Duodenal mucosa (tissue), 2 donors: ENCODE measurements around the gene DIP2C.

Experiments used
- H3K27ac ChIP-seq: one replicate; pipeline ENCODE4 v1.7.0; 2013; ENCODE audit warnings: low read depth, low read length
- H3K27me3 ChIP-seq, 2 donors: one replicate each; pipeline ENCODE4 v1.7.0; 2013; ENCODE audit warnings: low read length in 2 of 2, control low read depth in 1 of 2; ENCODE audit not compliant: insufficient read depth in 2 of 2, control insufficient read depth in 1 of 2
- H3K36me3 ChIP-seq, 2 donors: one replicate each; pipeline ENCODE4 v1.7.0; 2013; ENCODE audit warnings: low read length in 2 of 2, control low read depth in 1 of 2; ENCODE audit not compliant: insufficient read depth in 2 of 2, control insufficient read depth in 1 of 2
- H3K4me1 ChIP-seq, 2 donors: one replicate each; pipeline ENCODE4 v1.7.0; 2013; ENCODE audit warnings: low read length in 2 of 2, control low read depth in 1 of 2; ENCODE audit not compliant: insufficient read depth in 2 of 2, control insufficient read depth in 1 of 2
- H3K4me3 ChIP-seq, 2 donors: one replicate each; pipeline ENCODE4 v1.7.0; 2013; ENCODE audit warnings: low read length in 2 of 2, low read depth in 1 of 2
- H3K9ac ChIP-seq, 2 donors: one replicate each; pipeline ENCODE4 v1.7.0; 2013; ENCODE audit warnings: low read length in 2 of 2, low read depth in 1 of 2
- H3K9me3 ChIP-seq, 2 donors: one replicate each; pipeline ENCODE4 v1.7.0; 2013; ENCODE audit warnings: low read length in 2 of 2, control low read depth in 1 of 2; ENCODE audit not compliant: control insufficient read depth in 1 of 2

Gene DIP2C

DNA sequence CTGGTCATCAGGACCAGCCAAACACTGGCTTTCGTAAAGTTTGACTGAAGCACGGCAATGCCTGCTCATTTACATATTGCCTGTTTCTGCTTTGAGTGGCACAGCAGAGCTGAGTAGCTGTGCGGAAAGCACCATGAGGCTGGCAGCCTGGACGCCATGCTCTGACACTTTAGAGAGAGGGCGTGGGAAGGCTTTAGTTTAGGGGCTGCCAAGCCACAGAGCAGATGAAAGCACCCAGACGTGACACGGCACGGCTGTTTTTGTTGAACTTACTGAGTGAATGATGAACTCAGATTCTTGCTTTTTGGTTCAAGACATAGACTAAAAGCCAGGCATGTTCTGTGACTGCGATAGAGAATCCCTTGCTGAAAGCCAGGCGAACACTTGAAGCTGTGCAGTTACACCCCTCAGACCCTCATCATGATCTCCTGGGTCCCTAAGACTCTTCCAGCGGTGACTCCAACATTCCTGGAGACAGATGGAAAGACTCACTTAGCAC lies 372.1 kb downstream of the DIP2C start:
- Histone ChIP-seq H3K4me3 (no peak overlapping the region), H3K4me1 (peaks cover 0 to 8% of the 10 kb centered on the region in 2 donors), H3K9ac (no peak overlapping the region), H3K27me3 (no peaks in the 10 kb centered on the region), H3K9me3 (no peaks in the 10 kb centered on the region), H3K36me3 (peaks cover 0 to 18% of the 10 kb centered on the region in 2 donors), H3K27ac (no peak overlapping the region)

DNA sequence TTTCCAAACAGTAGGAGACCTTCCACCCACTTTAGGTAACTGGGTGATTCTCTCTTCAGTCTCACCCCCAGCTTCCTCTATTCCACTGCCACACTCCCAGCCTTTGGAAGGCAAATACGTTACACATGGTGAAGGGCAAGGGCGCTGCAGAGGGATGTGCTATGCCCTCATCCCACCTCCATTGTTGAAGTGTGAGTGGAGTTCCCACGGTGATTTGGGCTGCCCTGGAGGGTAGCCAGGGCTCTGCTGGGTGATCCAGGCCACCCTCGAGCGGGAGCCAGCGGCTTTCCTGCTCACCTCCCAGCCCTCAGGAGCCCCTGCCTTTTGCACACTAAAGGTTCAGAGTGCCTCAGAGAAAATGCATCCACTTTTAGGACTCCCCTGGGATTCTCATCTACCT lies 373.1 kb downstream of the DIP2C start:
- peaks cover 0 to 8% of the 10 kb centered on the region in 2 donors for H3K4me1 ChIP-seq
- no peak overlapping the region for H3K4me3 ChIP-seq
- no peak overlapping the region for H3K27ac ChIP-seq
- H3K9ac ChIP-seq, result no peak overlapping the region
- H3K36me3 ChIP-seq, result peaks cover 0 to 18% of the 10 kb centered on the region in 2 donors
- no peaks in the 10 kb centered on the region for H3K9me3 ChIP-seq
- no peaks in the 10 kb centered on the region for H3K27me3 ChIP-seq

DNA sequence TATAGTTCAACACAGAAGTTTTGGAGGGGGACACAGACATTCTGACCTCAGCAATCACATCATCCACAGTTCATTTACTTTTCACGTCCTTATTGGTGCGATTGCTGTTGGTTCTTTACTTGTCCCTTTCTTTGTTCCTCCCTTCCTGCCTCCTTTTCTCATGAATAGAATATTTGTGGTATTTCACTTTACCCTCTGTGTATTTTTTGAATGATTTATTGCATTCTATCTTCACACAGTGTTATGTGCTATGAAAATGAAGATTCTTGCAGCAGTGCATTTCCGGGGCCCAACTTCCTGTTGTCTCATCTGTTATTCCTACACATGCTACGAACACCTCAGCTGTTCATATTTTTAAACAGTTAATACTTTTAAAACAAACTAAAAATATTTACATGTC lies 374.6 kb downstream of the DIP2C start:
- no peaks in the 10 kb centered on the region for H3K9me3 ChIP-seq
- H3K4me3 ChIP-seq, result no peak overlapping the region
- peaks cover 0 to 15% of the 10 kb centered on the region in 2 donors for H3K36me3 ChIP-seq
- peaks cover 0 to 8% of the 10 kb centered on the region in 2 donors for H3K4me1 ChIP-seq
- no peak overlapping the region for H3K9ac ChIP-seq
- no peaks in the 10 kb centered on the region for H3K27me3 ChIP-seq
- H3K27ac ChIP-seq, result no peak overlapping the region

DNA sequence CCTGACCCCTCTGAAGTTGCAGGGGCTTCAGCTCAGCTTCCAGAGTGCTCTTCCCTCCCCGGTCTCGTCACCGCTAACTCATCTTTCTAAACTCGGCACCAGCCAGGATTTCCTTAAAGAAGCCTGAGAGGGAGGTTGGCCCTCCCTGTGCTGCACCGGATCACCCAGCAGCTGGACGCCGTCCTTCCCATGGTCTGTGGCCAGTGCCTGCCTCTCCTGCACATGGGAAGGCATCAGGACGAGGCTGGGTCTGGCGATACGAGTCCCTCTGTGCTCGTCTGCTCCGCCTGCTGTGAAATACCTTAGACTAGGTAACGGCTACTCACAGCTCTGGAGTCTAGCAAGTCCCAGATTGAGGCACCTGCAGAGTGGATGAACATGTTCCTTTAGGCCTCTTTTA lies 375.1 kb downstream of the DIP2C start:
- peaks cover 0 to 8% of the 10 kb centered on the region in 2 donors for H3K4me1 ChIP-seq
- H3K27me3 ChIP-seq, result no peaks in the 10 kb centered on the region
- no peak overlapping the region for H3K4me3 ChIP-seq
- peaks cover 0 to 15% of the 10 kb centered on the region in 2 donors for H3K36me3 ChIP-seq
- H3K9me3 ChIP-seq, result no peaks in the 10 kb centered on the region
- H3K27ac ChIP-seq, result no peak overlapping the region
- no peak overlapping the region for H3K9ac ChIP-seq

DNA sequence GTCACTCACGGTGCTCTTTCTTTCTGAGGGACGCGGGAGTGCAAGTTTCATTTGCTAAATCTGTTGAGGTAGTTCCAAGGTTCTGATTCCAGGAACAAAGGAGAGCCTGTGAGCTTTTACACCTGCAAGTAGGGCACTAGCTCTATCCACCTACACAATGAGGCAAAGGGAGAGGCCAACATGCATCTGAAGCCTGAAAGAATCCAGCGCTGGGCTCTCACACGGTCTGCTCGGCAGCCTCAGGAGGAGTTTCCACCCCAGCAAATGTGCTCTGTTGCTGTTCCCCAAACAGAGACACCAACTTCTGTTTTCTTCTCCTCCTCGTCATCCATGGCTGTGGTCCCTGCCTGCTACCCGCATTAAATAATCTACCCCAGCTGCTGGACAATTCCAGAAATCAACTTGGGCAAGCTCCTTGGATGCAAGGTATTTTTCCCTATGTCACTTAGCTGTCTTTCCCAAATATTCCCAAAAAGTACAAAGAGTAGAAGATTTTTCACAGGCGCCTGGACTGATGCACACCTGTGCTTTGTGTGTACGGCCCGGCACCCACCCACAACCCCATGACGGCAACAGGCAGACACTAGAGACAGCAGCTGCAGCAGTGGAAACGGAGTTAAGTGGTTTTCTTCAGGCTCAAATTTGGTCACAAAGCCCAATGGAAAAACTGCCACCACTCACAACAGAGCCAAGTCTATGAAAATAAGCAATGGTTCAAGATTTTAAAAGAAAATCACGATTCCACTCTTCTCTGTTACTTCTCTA lies 377.4 kb downstream of the DIP2C start:
- H3K4me1 ChIP-seq, result peaks cover 14 to 19% of the 10 kb centered on the region in 2 donors
- no peaks in the 10 kb centered on the region for H3K9me3 ChIP-seq
- H3K27ac ChIP-seq, result no peak overlapping the region
- H3K4me3 ChIP-seq, result no peak overlapping the region
- no peaks in the 10 kb centered on the region for H3K27me3 ChIP-seq
- peaks cover 0 to 3% of the 10 kb centered on the region in 2 donors for H3K36me3 ChIP-seq
- H3K9ac ChIP-seq, result no peak overlapping the region

DNA sequence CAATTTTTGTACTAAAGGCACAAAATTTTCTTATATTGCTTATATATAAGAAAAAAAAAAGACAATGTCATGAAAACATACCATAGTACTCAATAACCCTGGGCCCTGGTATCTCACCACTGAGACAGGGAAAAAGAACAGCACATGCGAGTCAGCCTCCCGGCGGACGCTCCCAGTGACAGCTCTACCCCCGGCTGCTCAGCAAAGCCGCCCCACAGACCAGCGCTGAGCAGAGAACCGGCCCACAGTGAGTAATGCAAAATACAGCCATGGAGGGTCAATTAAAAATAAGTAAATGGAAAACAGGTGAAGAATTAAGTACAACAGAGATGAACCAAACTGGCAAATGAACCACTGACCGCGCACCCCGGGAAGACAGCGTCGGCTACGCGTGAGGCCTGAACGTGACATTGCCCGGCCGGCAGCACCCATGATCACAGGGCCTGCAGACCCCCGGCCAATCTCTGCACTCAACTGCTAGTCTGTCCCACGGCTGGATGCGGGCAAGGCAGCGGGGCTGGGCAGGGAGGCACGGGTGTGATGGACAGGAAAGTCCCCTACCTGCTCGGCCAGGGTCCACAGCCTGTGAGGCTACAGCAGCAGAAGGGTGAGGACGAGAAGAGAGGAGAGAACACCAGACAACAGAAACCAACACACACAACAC lies 378.4 kb downstream of the DIP2C start:
- no peaks in the 10 kb centered on the region for H3K27me3 ChIP-seq

DNA sequence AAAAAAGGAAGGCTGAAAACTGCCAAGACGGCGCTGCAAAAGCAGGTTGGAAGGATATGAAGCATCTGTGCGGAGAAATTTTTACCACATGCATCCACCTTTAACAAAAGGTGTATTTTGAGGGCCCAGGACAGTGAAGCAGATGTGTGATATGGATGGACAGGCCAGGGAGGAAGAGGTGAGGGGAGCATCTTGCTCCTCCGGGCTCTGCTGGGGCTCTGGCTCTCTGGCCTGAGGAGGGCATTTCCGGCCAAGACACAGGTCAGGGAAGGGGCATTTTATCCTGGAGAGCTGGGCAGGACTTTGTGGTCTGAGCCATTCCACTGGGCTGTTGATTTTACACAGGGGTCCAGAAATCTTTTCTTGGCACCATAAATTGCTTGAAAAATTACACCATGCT lies 379.1 kb downstream of the DIP2C start:
- H3K9me3 ChIP-seq, result no peaks in the 10 kb centered on the region
- no peak overlapping the region for H3K4me3 ChIP-seq
- no peak overlapping the region for H3K27ac ChIP-seq
- no peaks in the 10 kb centered on the region for H3K27me3 ChIP-seq
- no peak overlapping the region for H3K9ac ChIP-seq
- H3K36me3 ChIP-seq, result peaks cover 0 to 3% of the 10 kb centered on the region in 2 donors
- peaks cover 14 to 28% of the 10 kb centered on the region in 2 donors for H3K4me1 ChIP-seq

More for the DNA sequence above, 378.4 kb downstream of the DIP2C start:
- Histone ChIP-seq H3K36me3 (peaks cover 0 to 3% of the 10 kb centered on the region in 2 donors), H3K9me3 (no peaks in the 10 kb centered on the region), H3K4me1 (peaks cover 14 to 28% of the 10 kb centered on the region in 2 donors), H3K27ac (no peak overlapping the region), H3K4me3 (no peak overlapping the region), H3K9ac (no peak overlapping the region)

DNA sequence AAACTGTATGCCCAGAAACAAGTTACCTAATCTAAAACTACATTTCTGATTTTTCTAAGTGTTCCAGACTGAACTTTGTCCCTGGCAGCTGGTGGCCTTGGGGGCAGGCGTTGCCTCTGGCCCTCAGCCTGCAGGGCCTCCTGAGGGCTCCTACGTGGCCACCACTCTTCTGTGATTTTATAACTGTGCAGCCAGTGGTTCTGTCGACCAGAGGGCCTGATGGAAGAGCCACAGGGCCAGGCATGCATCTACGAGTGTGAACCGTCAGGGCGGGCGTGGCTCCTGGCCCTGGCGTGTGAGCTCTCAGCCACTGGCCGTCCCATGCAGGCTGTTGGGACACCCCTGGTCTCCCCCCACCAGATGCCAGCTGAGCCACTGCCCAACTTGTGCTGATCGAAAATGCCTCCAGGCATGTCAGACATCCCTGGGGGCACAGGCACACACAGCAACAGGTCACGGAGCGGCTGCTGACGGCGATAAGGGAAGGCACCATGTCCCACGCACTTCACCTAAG lies 380.8 kb downstream of the DIP2C start:
- H3K9me3 ChIP-seq, result no peaks in the 10 kb centered on the region
- no peak overlapping the region for H3K9ac ChIP-seq
- H3K27ac ChIP-seq, result peak overlapping the region; percentile 63
- peaks cover 14 to 28% of the 10 kb centered on the region in 2 donors for H3K4me1 ChIP-seq
- peak overlapping the region in 1 of 2 donors; percentile 44 for H3K4me3 ChIP-seq
- peaks cover 0 to 12% of the 10 kb centered on the region in 2 donors for H3K36me3 ChIP-seq
- no peaks in the 10 kb centered on the region for H3K27me3 ChIP-seq

DNA sequence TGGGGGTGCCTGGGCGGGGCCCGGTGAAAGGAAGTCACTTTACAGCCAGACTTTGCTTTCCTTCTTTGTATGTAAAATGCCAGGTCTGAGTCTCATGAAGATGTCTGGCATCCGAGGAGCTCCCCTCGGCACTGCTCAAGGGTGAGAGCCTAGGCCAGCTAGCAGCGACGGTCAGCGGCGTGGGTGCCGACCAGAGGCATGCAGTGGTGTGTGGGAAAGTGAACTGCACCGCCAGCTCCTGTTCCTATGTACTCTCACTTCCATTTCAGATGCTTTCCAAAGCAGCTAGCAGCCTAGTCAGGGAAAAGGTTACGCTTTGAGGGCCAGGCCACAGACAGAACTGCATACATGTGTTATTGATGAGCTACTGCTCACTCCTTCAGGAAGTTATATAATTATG lies 381.4 kb downstream of the DIP2C start:
- Histone ChIP-seq H3K9me3 (no peaks in the 10 kb centered on the region), H3K27me3 (no peaks in the 10 kb centered on the region), H3K4me3 (peak overlapping the region; percentile 28 to 44), H3K4me1 (peaks cover 14 to 28% of the 10 kb centered on the region in 2 donors), H3K27ac (peak overlapping the region; percentile 27), H3K9ac (no peak overlapping the region), H3K36me3 (peaks cover 0 to 12% of the 10 kb centered on the region in 2 donors)

DNA sequence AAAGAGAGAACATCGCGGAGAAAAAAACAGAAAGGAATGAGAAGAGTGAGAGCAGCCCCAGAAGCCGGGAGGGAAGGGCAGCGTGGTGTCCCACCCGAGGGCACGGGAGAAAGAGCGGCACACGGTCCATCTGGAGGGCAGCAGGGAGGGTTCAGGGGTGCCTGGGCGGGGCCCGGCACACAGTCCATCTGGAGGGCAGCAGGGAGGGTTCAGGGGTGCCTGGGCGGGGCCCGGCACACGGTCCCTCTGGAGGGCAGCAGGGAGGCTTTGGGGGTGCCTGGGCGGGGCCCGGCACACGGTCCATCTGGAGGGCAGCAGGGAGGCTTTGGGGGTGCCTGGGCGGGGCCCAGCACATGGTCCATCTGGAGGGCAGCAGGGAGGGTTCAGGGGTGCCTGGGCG lies 381.8 kb downstream of the DIP2C start:
- Histone ChIP-seq H3K4me1 (peaks cover 14 to 28% of the 10 kb centered on the region in 2 donors), H3K4me3 (peak overlapping the region; percentile 28 to 44), H3K27me3 (no peaks in the 10 kb centered on the region), H3K36me3 (peaks cover 0 to 17% of the 10 kb centered on the region in 2 donors), H3K27ac (no peak overlapping the region), H3K9ac (no peak overlapping the region), H3K9me3 (no peaks in the 10 kb centered on the region)
